ENCODE results near the gene RNASE1.

GRCh38 chr14:20781803-20782202 lies 20.8 kb downstream of the RNASE1 start:
- TF ChIP-seq CTCF (IDR thresholded peaks at IDR 0.05), result no peak
- TF ChIP-seq EZH2 (IDR thresholded peaks at IDR 0.05), result no peak
